GM23248 (cell line): ENCODE data around the gene PAQR7. TPM values are rescaled to one million over a fixed set of nuclear protein-coding genes. Genes with fewer than 3 reads are reported as not detected.
A peak's percentile ranks its signal among the peaks of the same experiment; 100 is the strongest.

Experiments
- DNase-seq: peaks from one replicate; pipeline ENCODE4 v3.0.0-alpha.2; 2015
- H2AFZ ChIP-seq: fragments of 200-600 bp; sonication (generic); 2 replicates; pipeline ENCODE4 v1.6.1; 2016; ENCODE audit warnings: antibody characterized with exemption
- H3F3A ChIP-seq: fragments of 200-600 bp; sonication (generic); 2 replicates; pipeline ENCODE4 v1.6.1; 2016; ENCODE audit warnings: mild to moderate bottlenecking, antibody characterized with exemption, mixed run types; ENCODE audit not compliant: insufficient read depth
- H3K27ac ChIP-seq: fragments of 200-600 bp; sonication (generic); 2 replicates; pipeline ENCODE4 v1.5.1; 2016; ENCODE audit warnings: mild to moderate bottlenecking
- H3K27me3 ChIP-seq: fragments of 200-600 bp; sonication (generic); replicated peaks from 2 replicates; pipeline ENCODE4 v1.6.1; 2016; ENCODE audit warnings: mild to moderate bottlenecking; ENCODE audit not compliant: insufficient read depth
- H3K36me3 ChIP-seq: fragments of 200-600 bp; sonication (generic); 2 replicates; pipeline ENCODE4 v1.6.1; 2016; ENCODE audit warnings: low read depth, mild to moderate bottlenecking
- H3K4me1 ChIP-seq: fragments of 200-600 bp; sonication (generic); 2 replicates; pipeline ENCODE4 v1.6.1; 2016; ENCODE audit warnings: mild to moderate bottlenecking; ENCODE audit not compliant: insufficient read depth
- H3K4me2 ChIP-seq: fragments of 200-600 bp; sonication (generic); one replicate; pipeline ENCODE4 v1.6.1; 2016; ENCODE audit warnings: mild to moderate bottlenecking; ENCODE audit not compliant: unreplicated experiment
- H3K4me3 ChIP-seq: fragments of 200-600 bp; sonication (generic); 2 replicates; pipeline ENCODE4 v1.5.1; 2016; ENCODE audit warnings: mild to moderate bottlenecking
- H3K79me2 ChIP-seq: fragments of 200-600 bp; sonication (generic); 2 replicates; pipeline ENCODE4 v1.6.1; 2016; ENCODE audit warnings: mild to moderate bottlenecking; ENCODE audit not compliant: insufficient read depth
- H3K9ac ChIP-seq: fragments of 200-600 bp; sonication (generic); 2 replicates; pipeline ENCODE4 v1.6.1; 2016; ENCODE audit warnings: mild to moderate bottlenecking
- H3K9me2 ChIP-seq: fragments of 200-600 bp; sonication (generic); 2 replicates; pipeline ENCODE4 v1.6.1; 2016; ENCODE audit warnings: mixed run types, mild to moderate bottlenecking, moderate library complexity; ENCODE audit not compliant: insufficient read depth
- H3K9me3 ChIP-seq: fragments of 200-600 bp; sonication (generic); one replicate; pipeline ENCODE4 v1.6.1; 2017; ENCODE audit warnings: low read depth
- H4K20me1 ChIP-seq: fragments of 200-600 bp; sonication (generic); 2 replicates; pipeline ENCODE4 v1.6.0; 2016; ENCODE audit not compliant: insufficient read depth
- EZH2 ChIP-seq: fragments of 200-600 bp; sonication (generic); IDR thresholded peaks from 2 replicates; pipeline ENCODE4 v1.6.1; 2018; ENCODE audit warnings: antibody characterized with exemption, mild to moderate bottlenecking; ENCODE audit not compliant: insufficient read depth, poor library complexity, severe bottlenecking
- EZH2phosphoT487 ChIP-seq: fragments of 200-600 bp; sonication (generic); IDR thresholded peaks from 2 replicates; pipeline ENCODE4 v1.6.1; 2018; ENCODE audit warnings: antibody characterized with exemption, moderate library complexity, mild to moderate bottlenecking, low read depth; ENCODE audit not compliant: insufficient read depth
- WGBS, 2 experiments: methylation state at CpG; one replicate each; pipeline ENCODE4 v1.1.6; 2015 to 2017; ENCODE audit warnings: low lambda C conversion rate in 2 of 2, low coverage in 1 of 2; ENCODE audit errors: missing lambda C conversion rate in 2 of 2; 5-methylcytosine and 5-hydroxymethylcytosine counted together
- in situ Hi-C: fragments of 300-500 bp; cut with MboI; formaldehyde crosslinking; loops from 2 replicates; pipeline ENCODE4 v1.15.0; 2020
- polyA plus RNA-seq: library from polyadenylated mRNA; unstranded; fragments of >200 nt; fragmentation: Nextera tagmentation; extraction: Ambion mirVana; gene quantifications from 2 replicates; pipeline ENCODE4 v1.2.1, GENCODE V29; 2016
- total RNA-seq: library from RNA; depleted of rRNA; stranded (reverse); fragments of >200 nt; shearing (Covaris generic); gene quantifications from 2 replicates; pipeline ENCODE4 v1.2.3, GENCODE V29; 2014

The PAQR7 gene
- total and polyA plus RNA-seq, 2 experiments from 2014 or later, result 12.7 to 20.6 TPM

DNA sequence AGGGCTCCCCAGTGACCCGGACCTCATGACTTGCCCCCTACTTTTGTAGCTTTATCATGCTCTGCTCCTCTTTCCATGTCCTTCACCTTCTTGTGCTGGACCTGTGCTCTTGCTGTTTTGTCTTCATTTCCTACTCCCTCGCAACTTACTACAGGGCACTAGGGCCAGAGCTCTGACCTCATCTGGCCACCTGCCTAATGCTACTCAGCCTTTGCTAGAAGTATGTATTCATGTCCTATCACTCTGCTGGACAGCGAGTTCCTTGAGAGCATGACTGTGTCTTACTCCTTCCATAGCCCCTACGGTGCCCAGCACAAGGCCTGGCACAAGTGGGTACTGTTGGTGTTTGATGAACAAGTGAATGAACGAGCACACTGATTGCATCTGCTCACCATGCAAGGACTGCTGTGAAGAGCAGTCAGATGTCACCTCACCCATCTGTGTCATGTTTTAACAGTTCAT lies 53.8 kb downstream of the PAQR7 start:
- in situ Hi-C loops, result loop anchor here (10.0 to 25.0 kb wide), 2 partner anchors 173 to 584 kb away; partner anchors contain the start of genes PAFAH2, RSRP1 and SYF2
- 60 to 63% methylated on average over 5 of the region's 5 CpGs for WGBS, 2 experiments

DNA sequence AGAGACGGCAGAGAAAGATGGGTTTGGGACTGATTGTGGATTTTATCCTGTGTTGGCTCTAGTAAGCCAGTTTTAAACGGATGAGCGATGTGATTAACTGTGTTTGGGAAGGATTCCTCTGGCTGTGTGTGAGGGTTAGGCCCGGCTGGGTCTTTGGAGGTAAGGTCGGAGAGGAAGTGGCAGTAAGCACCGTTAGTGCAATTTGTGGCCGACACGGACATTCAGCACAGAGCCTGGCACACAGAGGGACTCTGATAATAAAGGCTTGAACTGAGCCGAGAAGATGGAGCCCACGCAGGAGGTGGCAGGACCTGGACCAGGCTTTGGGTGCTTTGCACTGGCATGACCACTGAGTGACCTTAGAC lies 54.4 kb downstream of the PAQR7 start:
- Histone ChIP-seq H3K4me3 (peak overlapping the region; percentile 82), H3K9me3 (no peaks in the 10 kb centered on the region), H3K4me1 (peaks cover 25% of the 10 kb centered on the region), H3F3A (peaks cover 18% of the 10 kb centered on the region), H3K27ac (peak overlapping the region; percentile 61), H3K9me2 (no peaks in the 10 kb centered on the region), H3K27me3 (no peaks in the 10 kb centered on the region), H3K36me3 (no peaks in the 10 kb centered on the region), H2AFZ (peak overlapping the region; percentile 84), H3K9ac (peak overlapping the region; percentile 83), H3K4me2 (peak overlapping the region; percentile 89), H3K79me2 (peaks cover 59% of the 10 kb centered on the region), H4K20me1 (no peaks in the 10 kb centered on the region)
- WGBS, 2 experiments, result 9 to 12% methylated on average over 10 of the region's 10 CpGs
- in situ Hi-C loops, result loop anchor here (10.0 to 25.0 kb wide), 2 partner anchors 174 to 584 kb away; partner anchors contain the start of genes PAFAH2, RSRP1 and SYF2
- DNase-seq, result peak; percentile 15
- TF ChIP-seq EZH2, result no peak
- TF ChIP-seq EZH2phosphoT487, result no peak

More for the DNA sequence above, 53.8 kb downstream of the PAQR7 start:
- Histone ChIP-seq H3K9me2 (no peaks in the 10 kb centered on the region), H4K20me1 (no peaks in the 10 kb centered on the region), H2AFZ (no peak overlapping the region), H3K27ac (no peak overlapping the region), H3K4me2 (peak overlapping the region; percentile 89), H3K79me2 (peaks cover 61% of the 10 kb centered on the region), H3F3A (peaks cover 18% of the 10 kb centered on the region), H3K4me1 (peaks cover 25% of the 10 kb centered on the region), H3K4me3 (peak overlapping the region; percentile 82), H3K9me3 (no peaks in the 10 kb centered on the region), H3K9ac (peak overlapping the region; percentile 83), H3K36me3 (no peaks in the 10 kb centered on the region), H3K27me3 (no peaks in the 10 kb centered on the region)
- TF ChIP-seq EZH2phosphoT487, result no peak
- TF ChIP-seq EZH2, result no peak
- DNase-seq, result peak; percentile 70

DNA sequence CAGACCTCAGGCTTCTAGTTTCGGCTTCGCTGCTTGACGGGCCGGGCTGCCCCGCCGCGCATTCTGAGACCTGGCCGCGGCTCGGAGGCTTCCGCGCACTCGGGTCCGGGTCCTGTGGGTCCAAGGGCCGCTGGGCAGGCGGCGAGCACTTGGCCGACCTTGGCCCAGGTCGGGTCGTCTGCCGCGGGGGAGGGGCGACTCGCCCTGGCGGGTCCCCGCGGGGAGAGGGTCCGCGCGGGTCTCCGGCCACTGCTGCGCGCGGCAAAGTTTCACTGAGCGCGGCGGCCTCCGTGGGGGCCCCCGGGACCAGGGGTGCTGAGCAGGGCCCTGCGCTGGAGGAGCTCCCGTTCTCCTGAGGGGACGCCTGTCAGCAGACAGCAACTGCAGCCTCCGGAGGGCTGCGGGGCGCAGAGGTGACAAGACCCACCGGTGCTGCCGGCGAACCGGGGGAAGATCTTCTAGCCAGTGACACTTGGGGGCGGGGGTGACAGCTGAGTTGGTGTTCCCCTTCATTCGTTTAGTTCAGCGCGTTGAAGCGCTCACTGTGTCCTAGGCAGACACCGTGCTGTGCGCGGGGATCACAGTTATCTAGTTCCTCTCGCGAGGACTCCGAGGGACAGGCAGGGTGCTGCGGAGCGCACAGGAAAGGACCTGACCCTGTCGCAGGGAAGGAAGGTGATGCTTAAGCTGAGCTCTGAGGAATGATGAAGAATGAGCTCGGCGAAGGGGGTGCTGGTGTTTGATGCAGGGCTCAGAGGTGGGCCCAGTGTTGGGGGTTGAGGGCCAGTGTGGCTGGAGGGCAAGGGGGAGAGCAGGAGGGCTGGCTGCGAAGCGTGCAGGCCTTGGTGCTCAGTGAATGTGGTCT lies 55.0 kb downstream of the PAQR7 start:
- Histone ChIP-seq H3K4me3 (peak overlapping the region; percentile 82), H4K20me1 (no peaks in the 10 kb centered on the region), H3K27ac (peak overlapping the region; percentile 61), H3K4me2 (peak overlapping the region; percentile 89), H3F3A (peaks cover 18% of the 10 kb centered on the region), H3K9me3 (no peaks in the 10 kb centered on the region), H2AFZ (peak overlapping the region; percentile 84), H3K9me2 (no peaks in the 10 kb centered on the region), H3K79me2 (peaks cover 54% of the 10 kb centered on the region), H3K36me3 (no peaks in the 10 kb centered on the region), H3K4me1 (peaks cover 25% of the 10 kb centered on the region), H3K27me3 (no peaks in the 10 kb centered on the region), H3K9ac (peak overlapping the region; percentile 83)
- peak; percentile 89 for DNase-seq
- no peak for TF ChIP-seq EZH2
- no peak for TF ChIP-seq EZH2phosphoT487
- 0 to 2% methylated on average over 61 to 64 of the region's 67 CpGs for WGBS, 2 experiments
- in situ Hi-C loops, result loop anchor here (10.0 to 25.0 kb wide), 2 partner anchors 174 to 583 kb away; partner anchors contain the start of genes PAFAH2, RSRP1 and SYF2

DNA sequence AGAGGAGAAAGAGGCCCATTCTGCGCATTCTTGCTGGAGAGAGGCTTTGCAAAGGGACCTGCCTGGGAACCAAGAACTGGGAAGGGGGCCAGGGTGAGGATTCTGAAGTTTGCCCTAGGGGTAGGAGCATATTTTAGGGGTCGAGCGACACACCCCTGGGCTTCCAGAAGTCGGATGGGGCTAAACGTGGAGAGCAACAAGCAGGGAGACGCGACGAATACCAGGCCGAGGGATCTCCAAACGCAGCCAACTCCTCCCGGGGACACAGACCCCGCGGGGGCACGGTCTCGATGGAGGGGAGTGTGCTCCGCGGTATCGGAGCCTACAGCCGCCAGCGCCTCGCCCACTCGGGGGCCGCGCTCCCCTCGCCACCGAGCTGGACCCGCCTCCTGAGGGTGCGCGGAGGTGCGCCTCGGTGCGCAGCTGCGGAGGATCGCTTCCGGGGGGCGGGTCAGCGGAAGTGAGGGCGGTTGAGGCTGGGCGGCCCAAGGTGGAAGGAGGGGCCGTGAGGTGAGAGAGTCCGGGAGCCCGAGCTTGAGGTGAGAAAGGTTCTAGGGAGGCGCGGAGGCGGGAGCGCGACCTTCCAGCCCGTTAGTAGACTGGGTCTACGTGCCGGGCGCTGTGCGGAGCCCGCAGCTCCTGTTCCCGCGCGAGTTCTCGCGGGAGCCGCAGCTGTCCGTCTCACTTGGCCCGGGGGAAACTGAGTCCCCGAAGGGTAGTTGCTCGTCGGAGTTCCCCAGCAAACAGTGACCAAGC lies 55.8 kb downstream of the PAQR7 start, which contains the start of gene MTFR1L:
Gene MTFR1L, plus strand, starts transcription at position 464 of the 756 bp plus-strand sequence. CDS start 3,151 bp downstream, outside the sequence.
- H3K27me3 ChIP-seq, result no peaks in the 10 kb centered on the region
- peaks cover 18% of the 10 kb centered on the region for H3F3A ChIP-seq
- no peaks in the 10 kb centered on the region for H4K20me1 ChIP-seq
- peaks cover 49% of the 10 kb centered on the region for H3K79me2 ChIP-seq
- H2AFZ ChIP-seq, result peak within 1 kb of the TSS; percentile 84
- H3K9ac ChIP-seq, result peak within 1 kb of the TSS; percentile 83
- in situ Hi-C loops, result loop anchor here (10.0 to 25.0 kb wide), 2 partner anchors 175 to 582 kb away; partner anchors contain the start of genes PAFAH2, RSRP1 and SYF2
- TF ChIP-seq EZH2phosphoT487 (no peak), EZH2 (no peak)
- H3K9me2 ChIP-seq, result no peaks in the 10 kb centered on the region
- H3K27ac ChIP-seq, result peak within 1 kb of the TSS; percentile 61
- peak within 1 kb of the TSS; percentile 89 for H3K4me2 ChIP-seq
- peak; percentile 88 for DNase-seq
- H3K9me3 ChIP-seq, result no peaks in the 10 kb centered on the region
- H3K36me3 ChIP-seq, result no peaks in the 10 kb centered on the region
- H3K4me3 ChIP-seq, result peak within 1 kb of the TSS; percentile 82
- peaks cover 25% of the 10 kb centered on the region for H3K4me1 ChIP-seq
- 1% methylated on average over 60 to 61 of the region's 64 CpGs for WGBS, 2 experiments
